GM23338 (cell line): ENCODE results near the gene EIF4G3.

Experiments
- CREB1 ChIP-seq: fragments of 250-450 bp; sonication (Bioruptor Pico); IDR thresholded peaks from 2 replicates; pipeline ENCODE4 v1.5.0; 2020; ENCODE audit warnings: low read depth, mild to moderate bottlenecking, moderate library complexity
- EZH2 ChIP-seq: fragments of 200-600 bp; sonication (generic); IDR thresholded peaks from one replicate; pipeline ENCODE4 v1.8.0; 2017; ENCODE audit warnings: antibody characterized with exemption, mild to moderate bottlenecking, low read depth; ENCODE audit not compliant: unreplicated experiment
- EZH2phosphoT487 ChIP-seq: fragments of 200-600 bp; sonication (generic); IDR thresholded peaks from one replicate; pipeline ENCODE4 v1.8.1; 2018; ENCODE audit warnings: antibody characterized with exemption; ENCODE audit not compliant: unreplicated experiment
- JUNB ChIP-seq: IDR thresholded peaks from one replicate; pipeline ENCODE4 v1.6.1; 2016; ENCODE audit warnings: antibody characterized with exemption; ENCODE audit not compliant: unreplicated experiment
- POLR2AphosphoS5 ChIP-seq: IDR thresholded peaks from 2 replicates; pipeline ENCODE4 v1.6.1; 2016; ENCODE audit warnings: antibody characterized with exemption, low read depth
- REST ChIP-seq: IDR thresholded peaks from one replicate; pipeline ENCODE4 v1.6.1; 2018; ENCODE audit warnings: antibody characterized with exemption; ENCODE audit not compliant: unreplicated experiment
- ZNF331 ChIP-seq: fragments of 250-450 bp; sonication (Bioruptor Pico); IDR thresholded peaks from 2 replicates; pipeline ENCODE4 v1.5.0; 2020; ENCODE audit warnings: low read depth, mild to moderate bottlenecking, moderate library complexity
- TF ChIP-seq, protein P1 (sequence below), 2 experiments: fragments of 200-600 bp in 1 of 2; sonication (generic) in 1 of 2; conservative IDR thresholded peaks; 2 replicates each; pipeline versions ENCODE4 v1.5.1 to v1.6.1; 2016 to 2017; ENCODE audit warnings: antibody characterized with exemption in 2 of 2, low read depth in 2 of 2, mild to moderate bottlenecking in 2 of 2, moderate library complexity in 1 of 2

DNA sequence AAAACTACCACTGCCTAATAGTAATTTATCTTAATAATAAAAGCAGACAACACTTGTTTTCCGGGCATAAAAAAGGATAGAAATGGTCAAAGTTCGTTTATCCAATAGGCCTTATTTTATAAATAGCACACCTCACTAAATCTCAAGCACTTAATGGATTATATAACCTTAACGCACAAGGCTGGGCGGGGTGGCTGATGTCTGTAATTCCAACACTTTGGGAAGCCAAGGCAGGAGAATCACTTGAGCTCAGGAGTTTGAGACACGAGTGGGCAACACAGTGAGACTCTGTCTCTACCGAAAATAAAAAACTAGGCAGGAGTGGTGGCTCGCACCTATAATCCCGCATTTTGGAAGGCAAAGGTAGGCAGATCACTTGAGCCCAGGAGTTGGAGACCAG is 12.4 kb downstream of the EIF4G3 start:
- TF ChIP-seq EZH2 (no peak), CREB1 (no peak), EZH2phosphoT487 (no peak), POLR2AphosphoS5 (no peak), JUNB (no peak), REST (no peak), ZNF331 (CRISPR knock-in tag) (no peak)
- TF ChIP-seq, protein P1, sequence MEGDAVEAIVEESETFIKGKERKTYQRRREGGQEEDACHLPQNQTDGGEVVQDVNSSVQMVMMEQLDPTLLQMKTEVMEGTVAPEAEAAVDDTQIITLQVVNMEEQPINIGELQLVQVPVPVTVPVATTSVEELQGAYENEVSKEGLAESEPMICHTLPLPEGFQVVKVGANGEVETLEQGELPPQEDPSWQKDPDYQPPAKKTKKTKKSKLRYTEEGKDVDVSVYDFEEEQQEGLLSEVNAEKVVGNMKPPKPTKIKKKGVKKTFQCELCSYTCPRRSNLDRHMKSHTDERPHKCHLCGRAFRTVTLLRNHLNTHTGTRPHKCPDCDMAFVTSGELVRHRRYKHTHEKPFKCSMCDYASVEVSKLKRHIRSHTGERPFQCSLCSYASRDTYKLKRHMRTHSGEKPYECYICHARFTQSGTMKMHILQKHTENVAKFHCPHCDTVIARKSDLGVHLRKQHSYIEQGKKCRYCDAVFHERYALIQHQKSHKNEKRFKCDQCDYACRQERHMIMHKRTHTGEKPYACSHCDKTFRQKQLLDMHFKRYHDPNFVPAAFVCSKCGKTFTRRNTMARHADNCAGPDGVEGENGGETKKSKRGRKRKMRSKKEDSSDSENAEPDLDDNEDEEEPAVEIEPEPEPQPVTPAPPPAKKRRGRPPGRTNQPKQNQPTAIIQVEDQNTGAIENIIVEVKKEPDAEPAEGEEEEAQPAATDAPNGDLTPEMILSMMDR (conservative IDR thresholded peaks at IDR 0.05; ENCODE audit: low read depth in 2 of 2), result no peak
